ENCODE data around the gene PPP1CA.

- TF ChIP-seq CTCF (IDR thresholded peaks at IDR 0.05) = no peak
- no peak for TF ChIP-seq POLR2A (IDR thresholded peaks at IDR 0.05)
These were observed 41.1 kb upstream of the PPP1CA start for GRCh38 chr11:67442504-67443404.

All from thyroid gland (tissue), 4 donors.